Liver (tissue), 3 donors: ENCODE results near the gene EDEM2.

ENCODE experiments used
- EGR1 ChIP-seq, 2 donors: IDR thresholded peaks; 2 replicates each; pipeline ENCODE4 v1.6.1; 2016 to 2018; ENCODE audit warnings: antibody characterized with exemption in 2 of 2, low read depth in 2 of 2
- GABPA ChIP-seq, 2 donors: IDR thresholded peaks in 1 of 2; conservative IDR thresholded peaks in 1 of 2; 2 replicates each; pipeline ENCODE4 v1.6.1; 2016; ENCODE audit warnings: antibody characterized with exemption in 2 of 2, mild to moderate bottlenecking in 1 of 2, moderate library complexity in 1 of 2
- RAD21 ChIP-seq, 2 donors: IDR thresholded peaks; 2 replicates each; pipeline ENCODE4 v1.6.1; 2016; ENCODE audit warnings: antibody characterized with exemption in 2 of 2, mild to moderate bottlenecking in 2 of 2
- RXRA ChIP-seq, 2 donors: IDR thresholded peaks; 2 replicates each; pipeline ENCODE4 v1.6.1; 2017 to 2018; ENCODE audit warnings: antibody characterized with exemption in 2 of 2, mild to moderate bottlenecking in 1 of 2
- TAF1 ChIP-seq: conservative IDR thresholded peaks from 2 replicates; pipeline ENCODE4 v1.6.1; 2016; ENCODE audit warnings: antibody characterized with exemption, mild to moderate bottlenecking
- YY1 ChIP-seq: IDR thresholded peaks from 2 replicates; pipeline ENCODE4 v1.6.1; 2016; ENCODE audit warnings: antibody characterized with exemption, mild to moderate bottlenecking
- TF ChIP-seq, protein P1 (sequence below): fragments of 150-350 bp; IDR thresholded peaks from 2 replicates; pipeline ENCODE4 v1.5.1; 2017; ENCODE audit warnings: improper control_type of control experiment, low read depth, low read length; ENCODE audit not compliant: missing input control
- TF ChIP-seq, protein P2 (sequence below): IDR thresholded peaks from 2 replicates; pipeline ENCODE4 v1.6.1; 2016; ENCODE audit warnings: antibody characterized with exemption, mild to moderate bottlenecking
- donor health status: healthy.
- donor health status: healthy.

DNA sequence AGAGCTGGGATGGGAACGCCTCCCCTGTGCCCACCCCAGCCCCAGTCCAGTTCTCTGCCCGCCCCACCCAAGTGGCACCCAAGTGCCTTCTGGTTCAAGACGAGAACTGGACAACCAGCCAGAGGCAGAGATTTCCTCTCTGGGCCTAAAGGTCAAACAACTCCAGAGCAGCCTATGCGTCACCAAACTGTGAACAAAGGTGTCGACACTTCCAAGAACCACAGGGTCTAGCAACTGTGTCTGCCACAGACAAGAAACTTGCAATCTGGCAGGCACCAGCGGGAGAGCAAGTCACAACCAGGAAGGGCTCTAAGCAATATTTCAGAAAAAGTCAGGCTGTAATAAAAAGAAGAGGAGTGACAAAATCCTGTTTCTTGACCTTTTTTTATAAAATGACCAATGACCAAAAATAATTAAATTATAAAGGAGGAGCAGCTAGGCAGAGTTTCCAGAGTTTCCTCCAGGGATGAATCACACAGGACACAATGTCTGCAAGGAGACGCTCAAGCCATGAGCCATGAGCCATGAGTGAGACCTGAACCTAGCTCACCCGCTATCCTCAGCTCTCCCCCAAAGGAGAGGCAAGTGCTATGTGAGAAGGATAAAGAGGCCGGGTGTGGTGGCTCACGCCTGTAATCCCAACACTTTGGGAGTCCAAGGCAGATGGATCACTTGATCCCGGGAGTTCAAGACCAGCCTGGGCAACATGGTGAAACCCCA is 11.1 kb downstream of the EDEM2 start:
- TF ChIP-seq, protein P1, sequence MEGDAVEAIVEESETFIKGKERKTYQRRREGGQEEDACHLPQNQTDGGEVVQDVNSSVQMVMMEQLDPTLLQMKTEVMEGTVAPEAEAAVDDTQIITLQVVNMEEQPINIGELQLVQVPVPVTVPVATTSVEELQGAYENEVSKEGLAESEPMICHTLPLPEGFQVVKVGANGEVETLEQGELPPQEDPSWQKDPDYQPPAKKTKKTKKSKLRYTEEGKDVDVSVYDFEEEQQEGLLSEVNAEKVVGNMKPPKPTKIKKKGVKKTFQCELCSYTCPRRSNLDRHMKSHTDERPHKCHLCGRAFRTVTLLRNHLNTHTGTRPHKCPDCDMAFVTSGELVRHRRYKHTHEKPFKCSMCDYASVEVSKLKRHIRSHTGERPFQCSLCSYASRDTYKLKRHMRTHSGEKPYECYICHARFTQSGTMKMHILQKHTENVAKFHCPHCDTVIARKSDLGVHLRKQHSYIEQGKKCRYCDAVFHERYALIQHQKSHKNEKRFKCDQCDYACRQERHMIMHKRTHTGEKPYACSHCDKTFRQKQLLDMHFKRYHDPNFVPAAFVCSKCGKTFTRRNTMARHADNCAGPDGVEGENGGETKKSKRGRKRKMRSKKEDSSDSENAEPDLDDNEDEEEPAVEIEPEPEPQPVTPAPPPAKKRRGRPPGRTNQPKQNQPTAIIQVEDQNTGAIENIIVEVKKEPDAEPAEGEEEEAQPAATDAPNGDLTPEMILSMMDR = no peak
- TF ChIP-seq YY1 (no peak), TAF1 (no peak), EGR1 (IDR thresholded peaks at IDR 0.05; ENCODE audit: low read depth in 2 of 2) (no peak), GABPA (IDR thresholded peaks at IDR 0.05 in 1 of 2, conservative IDR thresholded peaks at IDR 0.05 in 1 of 2) (no peak), RXRA (IDR thresholded peaks at IDR 0.05) (no peak), RAD21 (IDR thresholded peaks at IDR 0.05) (no peak)
- TF ChIP-seq, protein P2, sequence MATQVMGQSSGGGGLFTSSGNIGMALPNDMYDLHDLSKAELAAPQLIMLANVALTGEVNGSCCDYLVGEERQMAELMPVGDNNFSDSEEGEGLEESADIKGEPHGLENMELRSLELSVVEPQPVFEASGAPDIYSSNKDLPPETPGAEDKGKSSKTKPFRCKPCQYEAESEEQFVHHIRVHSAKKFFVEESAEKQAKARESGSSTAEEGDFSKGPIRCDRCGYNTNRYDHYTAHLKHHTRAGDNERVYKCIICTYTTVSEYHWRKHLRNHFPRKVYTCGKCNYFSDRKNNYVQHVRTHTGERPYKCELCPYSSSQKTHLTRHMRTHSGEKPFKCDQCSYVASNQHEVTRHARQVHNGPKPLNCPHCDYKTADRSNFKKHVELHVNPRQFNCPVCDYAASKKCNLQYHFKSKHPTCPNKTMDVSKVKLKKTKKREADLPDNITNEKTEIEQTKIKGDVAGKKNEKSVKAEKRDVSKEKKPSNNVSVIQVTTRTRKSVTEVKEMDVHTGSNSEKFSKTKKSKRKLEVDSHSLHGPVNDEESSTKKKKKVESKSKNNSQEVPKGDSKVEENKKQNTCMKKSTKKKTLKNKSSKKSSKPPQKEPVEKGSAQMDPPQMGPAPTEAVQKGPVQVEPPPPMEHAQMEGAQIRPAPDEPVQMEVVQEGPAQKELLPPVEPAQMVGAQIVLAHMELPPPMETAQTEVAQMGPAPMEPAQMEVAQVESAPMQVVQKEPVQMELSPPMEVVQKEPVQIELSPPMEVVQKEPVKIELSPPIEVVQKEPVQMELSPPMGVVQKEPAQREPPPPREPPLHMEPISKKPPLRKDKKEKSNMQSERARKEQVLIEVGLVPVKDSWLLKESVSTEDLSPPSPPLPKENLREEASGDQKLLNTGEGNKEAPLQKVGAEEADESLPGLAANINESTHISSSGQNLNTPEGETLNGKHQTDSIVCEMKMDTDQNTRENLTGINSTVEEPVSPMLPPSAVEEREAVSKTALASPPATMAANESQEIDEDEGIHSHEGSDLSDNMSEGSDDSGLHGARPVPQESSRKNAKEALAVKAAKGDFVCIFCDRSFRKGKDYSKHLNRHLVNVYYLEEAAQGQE = no peak
